22Rv1 (cell line): ENCODE results near the gene GRPEL1.

Experiments used
- ZFX ChIP-seq: fragments of 450-650 bp; IDR thresholded peaks from 2 replicates; pipeline ENCODE4 v1.6.1; 2017; ENCODE audit warnings: antibody characterized with exemption, borderline replicate concordance
- TF ChIP-seq, protein P1 (sequence below): fragments of 450-650 bp; IDR thresholded peaks from 2 replicates; pipeline ENCODE4 v1.5.1; 2017; ENCODE audit warnings: mild to moderate bottlenecking

- TF ChIP-seq, protein P1, sequence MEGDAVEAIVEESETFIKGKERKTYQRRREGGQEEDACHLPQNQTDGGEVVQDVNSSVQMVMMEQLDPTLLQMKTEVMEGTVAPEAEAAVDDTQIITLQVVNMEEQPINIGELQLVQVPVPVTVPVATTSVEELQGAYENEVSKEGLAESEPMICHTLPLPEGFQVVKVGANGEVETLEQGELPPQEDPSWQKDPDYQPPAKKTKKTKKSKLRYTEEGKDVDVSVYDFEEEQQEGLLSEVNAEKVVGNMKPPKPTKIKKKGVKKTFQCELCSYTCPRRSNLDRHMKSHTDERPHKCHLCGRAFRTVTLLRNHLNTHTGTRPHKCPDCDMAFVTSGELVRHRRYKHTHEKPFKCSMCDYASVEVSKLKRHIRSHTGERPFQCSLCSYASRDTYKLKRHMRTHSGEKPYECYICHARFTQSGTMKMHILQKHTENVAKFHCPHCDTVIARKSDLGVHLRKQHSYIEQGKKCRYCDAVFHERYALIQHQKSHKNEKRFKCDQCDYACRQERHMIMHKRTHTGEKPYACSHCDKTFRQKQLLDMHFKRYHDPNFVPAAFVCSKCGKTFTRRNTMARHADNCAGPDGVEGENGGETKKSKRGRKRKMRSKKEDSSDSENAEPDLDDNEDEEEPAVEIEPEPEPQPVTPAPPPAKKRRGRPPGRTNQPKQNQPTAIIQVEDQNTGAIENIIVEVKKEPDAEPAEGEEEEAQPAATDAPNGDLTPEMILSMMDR, result no peak
- no peak for TF ChIP-seq ZFX
Observed at GRCh38 chr4:7110546-7110945, 42.7 kb upstream of the GRPEL1 start.
